GM19043 (cell line): Measurements from ENCODE around the gene OR56A5.

Experiments
- ATAC-seq: cut with Tn5 transposase; IDR thresholded peaks from one replicate; pipeline ENCODE4 v1.9.1; 2021; ENCODE audit warnings: low read depth; ENCODE audit not compliant: unreplicated experiment

The OR56A5 gene

GRCh38 chr11:5937868-5938602 is 30.3 kb downstream of the OR56A5 start:
- ATAC-seq: no peak

DNA sequence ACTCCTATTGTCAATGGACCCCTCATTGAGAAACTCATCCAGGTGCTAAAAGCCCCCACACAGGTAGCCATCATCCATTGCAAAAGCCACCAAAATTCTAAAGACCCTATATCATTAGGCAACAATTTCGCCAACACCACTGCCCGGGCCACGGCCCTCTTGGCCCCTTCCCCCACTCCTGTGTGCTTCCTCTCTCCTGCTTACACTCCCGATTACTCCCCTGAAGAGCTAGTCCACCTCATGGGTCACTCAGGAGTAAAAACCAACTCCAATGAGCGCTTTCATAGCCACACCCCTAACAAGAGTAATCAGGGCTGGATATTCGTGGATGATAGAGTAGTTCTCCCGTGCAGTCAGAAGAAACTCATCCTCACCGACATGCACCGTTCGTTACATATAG is 35.2 kb downstream of the OR56A5 start:
- ATAC-seq: no peak

GRCh38 chr11:5932671-5933070 is 35.6 kb downstream of the OR56A5 start:
- no peak for ATAC-seq

DNA sequence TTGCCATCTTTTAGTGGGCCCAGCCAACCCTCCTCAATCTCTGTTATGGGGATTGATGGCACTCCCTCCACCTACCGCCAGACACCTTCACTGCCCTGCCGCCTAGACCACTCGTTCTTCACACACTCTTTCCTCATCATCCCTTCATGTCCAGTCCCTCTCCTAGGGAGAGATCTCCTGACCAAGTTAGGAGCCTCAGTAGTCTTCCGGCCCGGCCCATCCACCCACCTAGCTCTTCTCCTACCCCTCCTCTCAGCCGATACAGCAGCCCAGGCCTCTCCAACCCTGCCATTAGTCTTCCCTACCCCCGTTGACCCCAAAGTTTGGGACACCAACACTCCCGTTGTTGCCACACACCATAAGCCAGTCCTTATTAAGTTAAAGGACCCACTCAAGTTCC is 37.2 kb downstream of the OR56A5 start:
- no peak for ATAC-seq

GRCh38 chr11:5930614-5931013 is 37.7 kb downstream of the OR56A5 start:
- ATAC-seq: no peak

DNA sequence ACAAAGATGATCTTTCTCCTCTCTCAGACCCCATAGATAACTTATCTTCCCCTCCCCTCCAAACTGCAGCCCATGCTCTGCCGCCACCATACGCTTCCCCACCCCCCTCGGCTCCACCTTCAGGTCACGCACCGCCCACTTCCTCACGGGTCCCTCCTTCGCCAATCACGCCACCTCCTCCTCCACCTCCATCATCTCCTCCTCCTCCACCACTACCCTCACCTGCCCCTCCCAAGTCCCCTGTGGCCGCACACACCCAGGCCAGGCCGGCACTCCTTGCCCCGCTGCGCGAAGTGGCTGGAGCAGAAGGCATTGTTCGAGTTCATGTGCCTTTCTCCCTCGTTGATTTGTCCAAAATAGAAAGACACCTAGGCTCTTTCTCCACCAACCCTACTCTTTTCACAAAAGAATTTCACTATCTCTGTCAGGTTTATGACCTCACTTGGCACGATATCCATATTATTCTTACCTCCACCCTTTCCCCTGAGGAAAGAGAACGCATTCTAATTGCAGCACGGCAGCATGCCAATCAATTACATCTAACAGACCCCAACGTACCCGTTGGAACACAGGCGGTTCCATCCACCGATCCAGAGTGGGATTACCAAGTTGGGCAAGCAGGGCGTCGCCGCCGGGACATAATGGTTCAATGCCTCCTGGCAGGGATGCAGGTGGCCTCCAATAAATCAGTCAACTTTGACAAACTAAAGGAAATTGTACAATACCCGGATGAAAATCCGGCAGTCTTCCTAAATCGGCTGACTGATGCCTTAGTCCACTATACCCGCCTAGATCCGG is 38.5 kb downstream of the OR56A5 start:
- no peak for ATAC-seq

- ATAC-seq: no peak
These were observed 39.5 kb downstream of the OR56A5 start for GRCh38 chr11:5928811-5929210.

DNA sequence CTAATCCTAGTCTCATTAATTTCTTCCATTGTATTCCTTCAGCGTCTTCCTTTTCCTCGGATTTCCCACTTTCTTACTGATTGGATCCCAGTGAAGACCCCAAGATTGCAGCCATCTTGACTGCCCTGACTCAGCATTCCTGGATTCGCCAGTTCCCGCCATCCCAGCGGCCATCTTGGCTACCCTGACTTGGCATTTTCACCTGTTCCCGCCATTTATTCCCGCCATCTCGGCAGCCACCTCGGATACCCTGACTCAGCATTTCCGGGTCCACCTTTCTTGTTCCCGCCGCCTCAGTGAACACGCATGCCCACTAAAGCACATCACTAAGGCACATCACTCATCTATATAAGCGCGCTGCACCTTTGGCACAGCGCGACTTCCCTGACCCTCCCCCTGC is 40.0 kb downstream of the OR56A5 start:
- no peak for ATAC-seq

- no peak for ATAC-seq
These were observed 44.5 kb downstream of the OR56A5 start for GRCh38 chr11:5923794-5924193.

- no peak for ATAC-seq
These were observed 44.9 kb downstream of the OR56A5 start for GRCh38 chr11:5923427-5923776.

GRCh38 chr11:5922749-5923426 is 45.4 kb downstream of the OR56A5 start:
- ATAC-seq: no peak
